OCI-LY7 (cell line): ENCODE results near the gene SYT9. TPM values are rescaled to one million over a fixed set of nuclear protein-coding genes. Genes with fewer than 3 reads are reported as not detected.

Source experiments
- BruUV-seq: library from RNA; stranded (reverse); fragments of 400-500 nt; replicated peaks from 2 replicates; lab custom pipeline; 2021; lab: Mats Ljungman, UMichigan
- CTCF ChIA-PET: fragments of 300-600 bp; sonication (Branson Sonifier 250); formaldehyde crosslinking; loops from one replicate; lab custom pipeline; 2022; ENCODE audit warnings: antibody characterized with exemption; ENCODE audit not compliant: unreplicated experiment; lab: Charles Lee
- POLR2A ChIA-PET: fragments of 300-600 bp; sonication (Branson Sonifier 250); formaldehyde crosslinking; loops from one replicate; lab custom pipeline; 2022; ENCODE audit warnings: antibody characterized with exemption; lab: Charles Lee
- DNase-seq: peaks from one replicate; pipeline ENCODE4 v3.0.0-alpha.2; 2015; ENCODE audit warnings: low spot score
- H2AFZ ChIP-seq: fragments of 200-600 bp; sonication (generic), shearing (Covaris generic); 2 replicates; pipeline ENCODE4 v1.6.1; 2014; ENCODE audit warnings: mild to moderate bottlenecking, antibody characterized with exemption, low read length, moderate library complexity
- H3K27ac ChIP-seq: fragments of 200-600 bp; sonication (generic); 2 replicates; pipeline ENCODE4 v1.5.1; 2014; ENCODE audit warnings: mixed run types, low read depth, mild to moderate bottlenecking, moderate library complexity, low read length, inconsistent platforms; ENCODE audit not compliant: poor library complexity, severe bottlenecking
- H3K36me3 ChIP-seq: fragments of 200-600 bp; sonication (generic); 2 replicates; pipeline ENCODE4 v1.6.1; 2014; ENCODE audit warnings: mild to moderate bottlenecking, antibody characterized with exemption, low read length, moderate library complexity, mixed read lengths; ENCODE audit not compliant: insufficient read depth
- H3K4me1 ChIP-seq: fragments of 200-600 bp; sonication (generic); 2 replicates; pipeline ENCODE4 v1.5.1; 2014; ENCODE audit warnings: mild to moderate bottlenecking, low read length; ENCODE audit not compliant: insufficient read depth, poor library complexity, severe bottlenecking
- H3K4me2 ChIP-seq: fragments of 200-600 bp; sonication (generic); 2 replicates; pipeline ENCODE4 v1.6.1; 2014; ENCODE audit warnings: mild to moderate bottlenecking, low read length
- H3K4me3 ChIP-seq: fragments of 200-600 bp; sonication (generic); 2 replicates; pipeline ENCODE4 v1.5.1; 2014; ENCODE audit warnings: mild to moderate bottlenecking, low read depth, low read length; ENCODE audit not compliant: poor library complexity, severe bottlenecking
- H3K79me2 ChIP-seq: fragments of 200-600 bp; sonication (generic); 2 replicates; pipeline ENCODE4 v1.6.1; 2016; ENCODE audit warnings: low read depth, mild to moderate bottlenecking, low read length, moderate library complexity, mixed read lengths; ENCODE audit not compliant: insufficient read depth
- H3K9me2 ChIP-seq: fragments of 200-600 bp; sonication (generic); 2 replicates; pipeline ENCODE4 v1.6.1; 2016; ENCODE audit warnings: mild to moderate bottlenecking, low read length, mixed read lengths; ENCODE audit not compliant: insufficient read depth
- H3K9me3 ChIP-seq: fragments of 200-600 bp; sonication (generic); 2 replicates; pipeline ENCODE4 v1.6.1; 2014; ENCODE audit warnings: mild to moderate bottlenecking, mixed run types, low read length, mixed read lengths
- H4K20me1 ChIP-seq: fragments of 200-600 bp; sonication (generic); 2 replicates; pipeline ENCODE4 v1.6.1; 2014; ENCODE audit warnings: mild to moderate bottlenecking, antibody characterized with exemption, low read length, moderate library complexity, mixed read lengths; ENCODE audit not compliant: insufficient read depth
- CTCF ChIP-seq: fragments of 200-600 bp; sonication (generic); conservative IDR thresholded peaks from 2 replicates; pipeline ENCODE4 v1.5.1; 2014; ENCODE audit warnings: mild to moderate bottlenecking, antibody characterized with exemption, low read length, moderate library complexity, mixed read lengths
- EZH2phosphoT487 ChIP-seq: fragments of 200-600 bp; sonication (generic); IDR thresholded peaks from 2 replicates; pipeline ENCODE4 v1.6.1; 2018; ENCODE audit warnings: low read depth, borderline replicate concordance, mild to moderate bottlenecking, mixed run types, antibody characterized with exemption, low read length, moderate library complexity, mixed read lengths
- intact Hi-C: fragments of 100-400 bp; cut with micrococcal nuclease; formaldehyde crosslinking; loops from one replicate; pipeline ENCODE4 v1.10.0; 2022; ENCODE audit not compliant: unreplicated experiment
- total RNA-seq, 2 experiments: library from RNA; depleted of rRNA in 1 of 2; stranded (reverse); fragments of >200 nt in 1 of 2; shearing (Covaris generic) in 1 of 2; gene quantifications; 2 replicates each; pipeline ENCODE4 v1.2.3, GENCODE V29; 2014 to 2022

Gene SYT9
- total RNA-seq, 2 experiments from 2014 or later: 0.19 TPM; not detected in 1

- no peak for DNase-seq
- ChIA-PET POLR2A (interaction anchor here (0.9 kb wide), 1 partner anchor 325 kb away, joined by 3 read pairs; no protein-coding TSS in a partner anchor), CTCF (no interaction called here)
- no peaks in the 10 kb centered on the region for H4K20me1 ChIP-seq
- no peaks in the 10 kb centered on the region for H3K9me3 ChIP-seq
- no peaks in the 10 kb centered on the region for H3K4me1 ChIP-seq
- no peak overlapping the region for H3K4me3 ChIP-seq
- no peak overlapping the region for H3K27ac ChIP-seq
- H3K36me3 ChIP-seq: no peaks in the 10 kb centered on the region
- H3K4me2 ChIP-seq: no peak overlapping the region
- H3K9me2 ChIP-seq: no peaks in the 10 kb centered on the region
- no peaks in the 10 kb centered on the region for H3K79me2 ChIP-seq
- TF ChIP-seq CTCF (no peak), EZH2phosphoT487 (no peak)
- intact Hi-C loops: no loop called here
- no peak overlapping the region for H2AFZ ChIP-seq
- BruUV-seq: no TSS peak
Measured at GRCh38 chr11:7263842-7264241, 12.1 kb downstream of the SYT9 start.

- Histone ChIP-seq H3K9me2 (no peaks in the 10 kb centered on the region), H4K20me1 (no peaks in the 10 kb centered on the region), H3K4me1 (no peaks in the 10 kb centered on the region), H3K4me2 (no peak overlapping the region), H3K79me2 (no peaks in the 10 kb centered on the region), H3K9me3 (no peaks in the 10 kb centered on the region), H3K27ac (no peak overlapping the region), H2AFZ (no peak overlapping the region), H3K4me3 (no peak overlapping the region), H3K36me3 (no peaks in the 10 kb centered on the region)
- TF ChIP-seq EZH2phosphoT487: no peak
- no peak for TF ChIP-seq CTCF
- no TSS peak for BruUV-seq
- ChIA-PET CTCF (no interaction called here), POLR2A (no interaction called here)
- intact Hi-C loops: no loop called here
- DNase-seq: no peak
Measured at GRCh38 chr11:7268758-7269157, 17.1 kb downstream of the SYT9 start.

GRCh38 chr11:7270233-7270865, 18.6 kb downstream of the SYT9 start:
- H2AFZ ChIP-seq: no peak overlapping the region
- ChIA-PET POLR2A (interaction anchor here (0.7 kb wide), 1 partner anchor 406 kb away, joined by 3 read pairs; no protein-coding TSS in a partner anchor), CTCF (no interaction called here)
- no peaks in the 10 kb centered on the region for H3K4me1 ChIP-seq
- TF ChIP-seq CTCF (no peak), EZH2phosphoT487 (no peak)
- DNase-seq: no peak
- no peak overlapping the region for H3K27ac ChIP-seq
- H3K4me3 ChIP-seq: no peak overlapping the region
- H3K79me2 ChIP-seq: no peaks in the 10 kb centered on the region
- no peak overlapping the region for H3K4me2 ChIP-seq
- H3K9me2 ChIP-seq: no peaks in the 10 kb centered on the region
- BruUV-seq: no TSS peak
- intact Hi-C loops: loop anchor here (10.0 kb wide), 1 partner anchor 456 kb away; no protein-coding TSS in a partner anchor
- no peaks in the 10 kb centered on the region for H3K36me3 ChIP-seq
- no peaks in the 10 kb centered on the region for H3K9me3 ChIP-seq
- no peaks in the 10 kb centered on the region for H4K20me1 ChIP-seq
